Mesenchymal stem cell (in vitro differentiated cells and primary cell): ENCODE data around the gene SLC6A12.

Experiments used
- DNase-seq: peaks from one replicate; pipeline ENCODE4 v3.0.0-alpha.2; 2013
- H2AFZ ChIP-seq: one replicate; pipeline ENCODE4 v1.6.1; 2013; ENCODE audit warnings: low read depth, mild to moderate bottlenecking, control low read depth, inconsistent platforms, low read length, moderate library complexity
- H2AK5ac ChIP-seq: 2 replicates; pipeline ENCODE4 v1.6.1; 2013; ENCODE audit warnings: low read length, moderate library complexity, mild to moderate bottlenecking, inconsistent platforms; ENCODE audit not compliant: severe bottlenecking
- H2BK120ac ChIP-seq: one replicate; pipeline ENCODE4 v1.6.1; 2013; ENCODE audit warnings: low read depth, mild to moderate bottlenecking, inconsistent platforms, low read length, moderate library complexity
- H2BK12ac ChIP-seq, 2 experiments: one replicate each; pipeline ENCODE4 v1.6.1; 2013; ENCODE audit warnings: inconsistent platforms in 2 of 2, low read length in 2 of 2, mild to moderate bottlenecking in 2 of 2, moderate library complexity in 2 of 2, control low read depth in 1 of 2
- H2BK15ac ChIP-seq: one replicate; pipeline ENCODE4 v1.6.1; 2013; ENCODE audit warnings: mild to moderate bottlenecking, low read depth, inconsistent platforms; ENCODE audit not compliant: poor library complexity, severe bottlenecking
- H2BK5ac ChIP-seq: 2 replicates; pipeline ENCODE4 v1.6.1; 2013; ENCODE audit warnings: low read depth, mild to moderate bottlenecking, low read length, control low read depth, inconsistent platforms; ENCODE audit not compliant: poor library complexity, severe bottlenecking
- H3K14ac ChIP-seq, 2 experiments: one replicate each; pipeline ENCODE4 v1.6.1; 2013; ENCODE audit warnings: inconsistent platforms in 2 of 2, low read length in 2 of 2, control low read depth in 1 of 2, mild to moderate bottlenecking in 1 of 2, moderate library complexity in 1 of 2
- H3K18ac ChIP-seq, 2 experiments: one replicate each; pipeline ENCODE4 v1.6.1; 2013; ENCODE audit warnings: inconsistent platforms in 2 of 2, low read length in 2 of 2, control low read depth in 1 of 2, low read depth in 1 of 2, mild to moderate bottlenecking in 1 of 2
- H3K23ac ChIP-seq, 2 experiments: one replicate each; pipeline ENCODE4 v1.6.1; 2013; ENCODE audit warnings: inconsistent platforms in 2 of 2, low read length in 2 of 2, mild to moderate bottlenecking in 2 of 2, moderate library complexity in 2 of 2, control low read depth in 1 of 2
- H3K27ac ChIP-seq: 2 replicates; pipeline ENCODE4 v1.5.1; 2013; ENCODE audit warnings: mild to moderate bottlenecking, moderate library complexity, low read length, control low read depth, inconsistent platforms; ENCODE audit not compliant: poor library complexity, severe bottlenecking
- H3K27me3 ChIP-seq, 2 experiments: 2 replicates each; pipeline versions ENCODE4 v1.6.1 to v1.7.0; 2013; ENCODE audit warnings: low read length in 2 of 2, mild to moderate bottlenecking in 2 of 2, moderate library complexity in 2 of 2, control low read depth in 1 of 2, inconsistent platforms in 1 of 2; ENCODE audit not compliant: control insufficient read depth in 1 of 2, insufficient read depth in 1 of 2
- H3K36me3 ChIP-seq, 2 experiments: 2 replicates each; pipeline versions ENCODE4 v1.6.1 to v1.7.0; 2013; ENCODE audit warnings: low read length in 2 of 2, control low read depth in 1 of 2, inconsistent platforms in 1 of 2, low read depth in 1 of 2, mild to moderate bottlenecking in 1 of 2; ENCODE audit not compliant: insufficient read depth in 2 of 2, control insufficient read depth in 1 of 2
- H3K4ac ChIP-seq, 2 experiments: one replicate each; pipeline ENCODE4 v1.6.1; 2013; ENCODE audit warnings: inconsistent platforms in 2 of 2, low read length in 2 of 2, mild to moderate bottlenecking in 2 of 2, moderate library complexity in 2 of 2, control low read depth in 1 of 2, low read depth in 1 of 2
- H3K4me1 ChIP-seq: 2 replicates; pipeline ENCODE4 v1.6.1; 2013; ENCODE audit warnings: low read depth, low read length, control low read depth; ENCODE audit not compliant: control insufficient read depth, insufficient read depth
- H3K4me2 ChIP-seq: 2 replicates; pipeline ENCODE4 v1.6.1; 2013; ENCODE audit warnings: low read length, mild to moderate bottlenecking, inconsistent platforms; ENCODE audit not compliant: poor library complexity, severe bottlenecking
- H3K4me3 ChIP-seq, 2 experiments: 2 replicates each; pipeline versions ENCODE4 v1.5.1 to v1.7.0; 2013; ENCODE audit warnings: low read length in 2 of 2, mild to moderate bottlenecking in 2 of 2, control low read depth in 1 of 2, low read depth in 1 of 2; ENCODE audit not compliant: insufficient read depth in 1 of 2
- H3K79me1 ChIP-seq: replicated peaks from 2 replicates; pipeline ENCODE4 v1.6.1; 2013; ENCODE audit warnings: mild to moderate bottlenecking, control low read depth, low read length, inconsistent platforms; ENCODE audit not compliant: poor library complexity, severe bottlenecking
- H3K9ac ChIP-seq: 2 replicates; pipeline ENCODE4 v1.7.0; 2013; ENCODE audit warnings: mild to moderate bottlenecking, low read length, moderate library complexity
- H3K9me3 ChIP-seq: 2 replicates; pipeline ENCODE4 v1.7.0; 2013; ENCODE audit warnings: mild to moderate bottlenecking, low read length; ENCODE audit not compliant: control insufficient read depth
- H4K8ac ChIP-seq: one replicate; pipeline ENCODE4 v1.6.1; 2013; ENCODE audit warnings: inconsistent platforms, mild to moderate bottlenecking, low read length, moderate library complexity
- H4K91ac ChIP-seq: one replicate; pipeline ENCODE4 v1.6.1; 2013; ENCODE audit warnings: mild to moderate bottlenecking, low read length, inconsistent platforms
- WGBS: methylation state at CpG from one replicate; pipeline ENCODE4 v1.1.7; 2013; ENCODE audit warnings: mixed read lengths; 5-methylcytosine and 5-hydroxymethylcytosine counted together

SLC6A12 gene

DNA sequence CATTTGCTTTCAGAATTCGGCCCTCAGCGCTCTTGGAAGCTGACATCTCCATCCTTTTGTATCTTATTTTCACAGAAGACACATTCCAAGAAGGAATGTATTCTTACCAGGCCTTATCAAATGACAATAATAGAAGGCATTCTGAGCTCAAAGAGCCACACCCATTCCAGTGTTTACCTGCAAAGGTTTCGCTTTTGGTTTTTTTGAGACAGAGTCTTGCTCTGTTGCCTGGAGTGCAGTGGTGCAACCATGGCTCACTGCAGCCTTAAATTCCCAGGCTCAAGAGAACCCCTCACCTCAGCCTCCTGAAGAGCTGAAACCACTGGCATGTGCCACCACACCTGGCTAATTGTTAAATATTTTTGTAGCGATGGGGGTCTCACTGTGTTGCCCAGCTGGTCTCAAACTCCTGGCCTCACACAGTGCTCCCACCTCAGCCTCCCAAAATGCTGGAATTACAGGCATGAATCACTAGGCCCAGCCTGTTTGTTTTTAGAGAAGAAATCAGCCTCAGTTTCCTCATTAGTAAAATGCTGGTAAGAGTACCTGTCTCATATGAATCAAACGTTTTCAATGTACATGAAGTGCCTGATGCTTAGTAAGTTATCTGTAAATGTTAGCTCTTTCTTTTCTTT, 69.2 kb downstream of the SLC6A12 start:
- H3K4me1 ChIP-seq: peaks cover 17% of the 10 kb centered on the region
- no peak overlapping the region for H3K27ac ChIP-seq
- H3K36me3 ChIP-seq: no peaks in the 10 kb centered on the region
- no peak overlapping the region for H2AK5ac ChIP-seq
- H4K8ac ChIP-seq: no peak overlapping the region
- H3K23ac ChIP-seq: no peak overlapping the region
- no peak overlapping the region for H3K14ac ChIP-seq
- H3K4me2 ChIP-seq: no peak overlapping the region
- no peak overlapping the region for H3K18ac ChIP-seq
- H3K9me3 ChIP-seq: no peaks in the 10 kb centered on the region
- H3K79me1 ChIP-seq: no peaks in the 10 kb centered on the region
- H3K4ac ChIP-seq: no peak overlapping the region
- H3K4me3 ChIP-seq: no peak overlapping the region
- no peak overlapping the region for H4K91ac ChIP-seq
- H2BK12ac ChIP-seq: no peak overlapping the region
- no peak overlapping the region for H3K9ac ChIP-seq
- H3K27me3 ChIP-seq: peaks cover 35 to 73% of the 10 kb centered on the region in 2 experiments
- WGBS: 88% methylated on average over 4 of the region's 5 CpGs
- H2BK120ac ChIP-seq: no peak overlapping the region
- H2BK15ac ChIP-seq: no peak overlapping the region
- no peak for DNase-seq
- no peak overlapping the region for H2AFZ ChIP-seq
- H2BK5ac ChIP-seq: no peak overlapping the region

DNA sequence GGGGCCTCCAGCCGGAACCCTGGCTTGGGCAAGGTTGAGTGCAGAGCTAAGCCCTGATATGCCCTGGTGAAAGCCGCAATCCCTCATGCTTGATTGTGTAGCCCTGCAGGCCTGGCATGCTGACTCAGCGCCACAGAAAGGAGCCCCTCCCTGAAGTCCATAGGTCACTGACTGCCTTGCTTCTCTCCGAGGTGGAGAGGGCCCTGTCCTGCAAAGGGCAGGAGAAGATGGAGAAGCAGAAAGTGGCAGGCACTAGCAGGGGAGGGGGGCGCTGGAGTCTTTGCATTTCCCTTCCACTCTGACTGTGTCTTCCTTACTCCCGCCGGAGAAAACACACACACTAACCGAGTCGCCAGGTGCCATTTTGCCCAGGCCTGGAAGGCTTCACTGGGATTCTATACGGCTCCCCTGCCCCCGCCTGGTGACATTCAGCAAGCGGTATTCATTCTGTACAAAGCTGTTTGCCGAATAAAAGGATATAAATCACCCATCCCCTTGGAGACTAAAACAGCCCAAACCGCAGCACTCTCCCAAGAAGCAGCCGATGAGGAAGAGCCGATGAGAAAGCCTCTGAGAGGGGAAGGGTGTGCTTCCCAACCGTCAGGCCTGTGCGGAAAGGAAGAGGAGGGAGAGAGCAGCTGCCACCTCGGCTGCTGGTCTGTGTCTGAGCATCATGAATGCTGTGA, 69.8 kb downstream of the SLC6A12 start:
- no peak overlapping the region for H3K4me3 ChIP-seq
- H2BK15ac ChIP-seq: no peak overlapping the region
- H4K91ac ChIP-seq: no peak overlapping the region
- H2BK120ac ChIP-seq: no peak overlapping the region
- no peak overlapping the region for H3K14ac ChIP-seq
- H3K79me1 ChIP-seq: no peaks in the 10 kb centered on the region
- H3K4me2 ChIP-seq: no peak overlapping the region
- peaks cover 39 to 73% of the 10 kb centered on the region in 2 experiments for H3K27me3 ChIP-seq
- 71% methylated on average over 18 of the region's 19 CpGs for WGBS
- H2BK5ac ChIP-seq: no peak overlapping the region
- no peak overlapping the region for H3K27ac ChIP-seq
- H3K23ac ChIP-seq: no peak overlapping the region
- no peak overlapping the region for H2AK5ac ChIP-seq
- no peak overlapping the region for H3K4ac ChIP-seq
- H2AFZ ChIP-seq: no peak overlapping the region
- no peak for DNase-seq
- no peaks in the 10 kb centered on the region for H3K36me3 ChIP-seq
- H2BK12ac ChIP-seq: no peak overlapping the region
- no peak overlapping the region for H4K8ac ChIP-seq
- no peaks in the 10 kb centered on the region for H3K9me3 ChIP-seq
- H3K18ac ChIP-seq: no peak overlapping the region
- peaks cover 20% of the 10 kb centered on the region for H3K4me1 ChIP-seq
- H3K9ac ChIP-seq: no peak overlapping the region

DNA sequence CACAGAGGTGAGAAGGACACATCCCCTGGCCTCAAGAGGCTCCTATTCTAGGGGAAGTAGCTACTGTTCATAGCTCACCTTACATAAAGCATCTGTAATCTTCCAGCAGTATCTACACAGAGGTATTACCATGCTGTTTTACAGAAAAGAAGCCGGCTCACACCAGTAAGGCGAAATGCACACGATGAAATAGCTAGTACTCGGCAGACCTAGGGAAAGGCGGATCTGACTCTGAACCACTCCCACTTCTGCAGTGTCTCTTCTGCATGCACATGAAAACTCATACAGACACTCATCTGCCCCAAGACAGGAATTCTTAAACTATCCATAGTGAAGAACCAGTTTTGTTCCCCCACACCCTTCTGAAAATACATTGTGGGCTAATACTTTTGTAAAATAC, 73.8 kb downstream of the SLC6A12 start:
- no peaks in the 10 kb centered on the region for H3K36me3 ChIP-seq
- no peaks in the 10 kb centered on the region for H3K79me1 ChIP-seq
- H3K4ac ChIP-seq: no peak overlapping the region
- H2AK5ac ChIP-seq: no peak overlapping the region
- no peak overlapping the region for H3K27ac ChIP-seq
- H3K27me3 ChIP-seq: peaks cover 49 to 74% of the 10 kb centered on the region in 2 experiments
- no peak overlapping the region for H3K4me2 ChIP-seq
- H3K9ac ChIP-seq: no peak overlapping the region
- H4K91ac ChIP-seq: no peak overlapping the region
- H2BK15ac ChIP-seq: no peak overlapping the region
- H3K4me3 ChIP-seq: no peak overlapping the region
- no peak overlapping the region for H2BK120ac ChIP-seq
- no peaks in the 10 kb centered on the region for H3K9me3 ChIP-seq
- peaks cover 18% of the 10 kb centered on the region for H3K4me1 ChIP-seq
- H2BK5ac ChIP-seq: no peak overlapping the region
- H2BK12ac ChIP-seq: no peak overlapping the region
- no peak overlapping the region for H2AFZ ChIP-seq
- DNase-seq: no peak
- no peak overlapping the region for H3K23ac ChIP-seq
- H3K14ac ChIP-seq: no peak overlapping the region
- H3K18ac ChIP-seq: no peak overlapping the region
- WGBS: 74% methylated on average over 5 of the region's 5 CpGs
- no peak overlapping the region for H4K8ac ChIP-seq
